Fibroblast of mammary gland (primary cell): ENCODE measurements around the gene HNRNPM.
A peak's percentile ranks its signal among the peaks of the same experiment; 100 is the strongest.

ENCODE experiments used
- DNase-seq: peaks from one replicate; pipeline ENCODE4 v3.0.0-alpha.2; 2010; ENCODE audit warnings: low read depth
- H3K4me3 ChIP-seq: 2 replicates; pipeline ENCODE4 v1.5.1; 2011; ENCODE audit warnings: low read depth, mild to moderate bottlenecking, low read length, moderate library complexity; ENCODE audit not compliant: control insufficient read depth
- CTCF ChIP-seq: conservative IDR thresholded peaks from 2 replicates; pipeline ENCODE4 v1.5.1; 2011; ENCODE audit warnings: low read depth, low read length, inconsistent platforms; ENCODE audit not compliant: control insufficient read depth, insufficient read depth

Gene HNRNPM

GRCh38 chr19:8466018-8466417, 21.2 kb downstream of the HNRNPM start:
- H3K4me3 ChIP-seq, result no peak overlapping the region
- no peak for DNase-seq
- no peak for TF ChIP-seq CTCF

GRCh38 chr19:8468124-8468523, 23.3 kb downstream of the HNRNPM start:
- no peak for TF ChIP-seq CTCF
- no peak overlapping the region for H3K4me3 ChIP-seq
- DNase-seq, result no peak

- peak; percentile 69 for DNase-seq
- TF ChIP-seq CTCF, result no peak
- H3K4me3 ChIP-seq, result no peak overlapping the region
These were observed 24.1 kb downstream of the HNRNPM start for GRCh38 chr19:8468761-8469373.

- H3K4me3 ChIP-seq, result no peak overlapping the region
- no peak for TF ChIP-seq CTCF
- no peak for DNase-seq
These were observed 25.0 kb downstream of the HNRNPM start for GRCh38 chr19:8469613-8470368.

- no peak for TF ChIP-seq CTCF
- no peak overlapping the region for H3K4me3 ChIP-seq
- no peak for DNase-seq
These were observed 29.1 kb downstream of the HNRNPM start for GRCh38 chr19:8473648-8474476.

DNA sequence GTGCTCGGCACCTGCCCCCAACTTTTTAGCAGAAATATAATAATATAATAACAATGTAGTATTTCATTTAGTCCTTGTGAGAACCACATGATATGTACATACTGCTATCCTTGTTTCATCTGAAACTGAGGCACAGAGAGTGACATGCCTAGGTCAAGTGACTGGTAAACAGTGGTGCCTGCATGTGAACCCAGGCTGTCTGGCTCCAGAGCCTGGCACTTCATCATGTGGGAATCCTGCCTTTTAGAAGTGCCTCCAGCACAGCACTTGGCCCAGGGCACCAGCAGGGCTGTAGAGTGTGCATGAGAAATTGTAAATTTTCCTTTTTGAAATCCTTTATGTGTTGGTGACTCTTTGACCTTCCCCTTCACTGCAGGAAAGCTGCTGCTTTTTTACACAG, 30.2 kb downstream of the HNRNPM start:
- no peak for TF ChIP-seq CTCF
- no peak for DNase-seq
- no peak overlapping the region for H3K4me3 ChIP-seq
